ENCODE results near the gene APRT.

Gene APRT

DNA sequence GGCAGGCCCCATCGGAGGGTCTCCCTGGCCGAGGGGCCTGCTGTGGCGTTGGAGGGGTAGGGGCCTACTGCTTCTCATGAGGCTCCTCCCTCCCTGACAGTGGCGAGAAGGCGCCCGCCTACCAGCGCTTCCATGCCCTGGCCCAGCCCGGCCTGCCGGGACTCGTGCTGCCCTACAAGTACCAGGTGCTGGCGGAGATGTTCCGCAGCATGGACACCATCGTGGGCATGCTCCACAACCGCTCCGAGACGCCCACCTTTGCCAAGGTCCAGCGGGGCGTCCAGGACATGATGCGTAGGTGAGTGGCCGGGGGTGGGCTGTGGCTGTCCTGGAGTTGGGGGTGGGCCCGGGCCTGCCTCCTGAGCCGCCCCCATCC lies 6.4 kb downstream of the APRT start:
- peaks cover 14% of the 10 kb centered on the region for H3K4me1 ChIP-seq
- DNase-seq (ENCODE audit: low spot score in 2 of 2): peak in 1 of 2 experiments; percentile 49
- in situ Hi-C loops (cut with MboI; ENCODE audit: low sequenced_read_pairs): loop anchor here (25.0 kb wide), 1 partner anchor 757 kb away; the partner anchor contains the start of gene RPL13
- no peaks in the 10 kb centered on the region for H3K27me3 ChIP-seq (ENCODE audit: low read depth)
- no peaks in the 10 kb centered on the region for H3K9me3 ChIP-seq
- peaks cover 62% of the 10 kb centered on the region for H3K36me3 ChIP-seq (replicated peaks)
- H3K4me3 ChIP-seq: peak overlapping the region; percentile 77

DNA sequence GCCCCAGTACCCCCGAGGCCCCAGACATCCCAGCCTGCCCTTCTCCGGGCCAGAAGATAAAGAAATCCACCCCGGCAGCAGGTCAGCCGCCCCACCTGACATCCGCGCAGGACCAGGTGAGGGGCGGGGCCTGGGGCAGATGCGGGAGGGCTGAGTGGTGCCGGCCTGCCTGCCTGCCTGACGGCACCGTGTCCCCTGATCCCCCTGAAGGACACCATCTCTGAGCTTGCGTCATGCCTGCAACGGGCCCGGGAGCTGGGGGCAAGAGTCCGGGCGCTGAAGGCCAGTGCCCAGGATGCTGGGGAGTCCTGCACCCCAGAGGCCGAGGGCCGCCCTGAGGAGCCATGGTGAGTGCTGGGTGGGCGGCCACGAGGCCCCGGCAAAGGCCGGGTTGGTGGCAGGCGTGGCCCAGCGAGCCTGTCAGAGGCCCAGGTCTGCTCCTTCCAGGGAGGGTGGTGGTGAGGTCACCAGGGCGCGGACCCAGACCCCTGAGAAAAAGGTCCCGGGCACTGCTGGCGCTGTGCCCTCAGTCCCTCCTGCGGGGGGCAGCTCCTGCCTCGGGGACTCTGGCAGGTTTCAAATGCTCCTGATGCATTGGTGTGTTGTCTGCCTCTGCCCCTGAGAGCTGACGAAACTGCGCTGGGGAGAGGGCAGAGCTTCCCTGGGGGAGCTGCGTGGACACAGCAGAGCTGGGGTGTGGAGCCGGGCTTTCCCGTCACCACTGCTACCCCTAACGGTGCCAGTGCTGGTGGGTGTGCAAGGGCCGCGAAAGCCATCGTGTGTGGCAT lies 7.0 kb downstream of the APRT start:
- in situ Hi-C loops (cut with MboI; ENCODE audit: low sequenced_read_pairs): loop anchor here (25.0 kb wide), 1 partner anchor 758 kb away; the partner anchor contains the start of gene RPL13
- Histone ChIP-seq H3K27me3 (ENCODE audit: low read depth) (no peaks in the 10 kb centered on the region), H3K4me3 (peak overlapping the region; percentile 77), H3K9me3 (no peaks in the 10 kb centered on the region), H3K4me1 (peaks cover 9% of the 10 kb centered on the region), H3K36me3 (replicated peaks) (peaks cover 57% of the 10 kb centered on the region)
- peak in 1 of 2 experiments; percentile 65 for DNase-seq (ENCODE audit: low spot score in 2 of 2)

DNA sequence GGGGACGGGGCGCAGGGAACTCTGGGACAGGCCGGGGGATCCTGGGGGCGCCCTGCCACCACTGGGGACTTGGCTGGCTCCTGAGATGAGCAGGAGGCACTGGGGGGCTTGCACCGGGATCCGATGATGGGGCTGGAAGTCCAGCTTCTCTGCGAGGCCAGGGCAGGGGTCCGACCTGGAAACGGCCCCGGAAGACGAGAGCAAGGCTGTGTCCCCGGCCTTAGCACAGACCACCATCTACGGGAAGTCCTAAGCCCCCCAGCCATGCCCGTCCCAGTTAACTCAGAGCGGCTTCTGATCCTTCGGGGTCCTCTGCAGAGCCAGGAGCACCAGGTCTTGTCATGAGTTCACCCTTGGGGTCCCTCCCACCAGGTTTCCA lies 7.6 kb downstream of the APRT start:
- H3K36me3 ChIP-seq (replicated peaks): peaks cover 51% of the 10 kb centered on the region

DNA sequence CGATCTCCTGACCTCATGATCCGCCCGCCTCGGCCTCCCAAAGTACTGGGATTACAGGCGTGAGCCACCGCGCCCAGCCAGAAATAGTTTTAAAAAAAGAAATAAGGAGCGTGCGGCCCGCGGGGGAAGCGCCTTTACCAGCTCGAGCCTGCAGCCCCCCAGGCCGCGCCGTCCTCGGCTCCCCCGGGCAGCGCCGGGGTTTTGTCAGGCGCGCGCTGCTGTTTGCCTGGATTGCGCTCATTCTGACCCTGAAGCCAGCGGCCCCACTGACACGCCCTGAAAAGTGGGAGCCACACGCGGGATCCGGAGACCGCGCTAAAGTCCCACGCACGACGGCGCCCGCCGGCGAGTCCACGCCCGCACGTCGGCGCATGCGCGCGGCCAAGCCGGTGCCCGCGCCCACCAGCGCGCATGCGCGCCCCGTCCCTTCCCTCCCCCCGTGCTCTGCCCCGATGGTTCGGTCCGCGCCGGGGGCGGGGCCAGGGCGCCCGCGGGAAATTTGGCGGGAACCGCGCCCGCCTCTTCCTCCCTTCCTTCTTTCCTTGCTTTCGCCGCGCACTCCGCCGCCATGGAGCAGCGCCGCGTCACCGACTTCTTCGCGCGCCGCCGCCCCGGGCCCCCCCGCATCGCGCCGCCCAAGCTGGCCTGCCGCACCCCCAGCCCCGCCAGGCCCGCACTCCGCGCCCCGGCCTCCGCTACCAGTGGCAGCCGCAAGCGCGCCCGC lies 8.3 kb downstream of the APRT start, which contains the start of gene CDT1:
Gene CDT1 (plus strand): TSS at position 526 of the 724 bp plus-strand sequence. CDS start 43 bp downstream, at position 569.
- peaks cover 43% of the 10 kb centered on the region for H3K36me3 ChIP-seq (replicated peaks)
- no peaks in the 10 kb centered on the region for H3K9me3 ChIP-seq
- peak within 1 kb of the TSS; percentile 77 for H3K4me3 ChIP-seq
- peaks cover 9% of the 10 kb centered on the region for H3K4me1 ChIP-seq
- in situ Hi-C loops (cut with MboI; ENCODE audit: low sequenced_read_pairs): loop anchor here (25.0 kb wide), 1 partner anchor 759 kb away; the partner anchor contains the start of gene RPL13
- no peaks in the 10 kb centered on the region for H3K27me3 ChIP-seq (ENCODE audit: low read depth)
- peak; percentile 73 to 86 for DNase-seq (ENCODE audit: low spot score in 2 of 2)

More for the DNA sequence above, 7.6 kb downstream of the APRT start:
- Histone ChIP-seq H3K9me3 (no peaks in the 10 kb centered on the region), H3K4me3 (peak overlapping the region; percentile 77), H3K4me1 (peaks cover 9% of the 10 kb centered on the region), H3K27me3 (ENCODE audit: low read depth) (no peaks in the 10 kb centered on the region)
- DNase-seq (ENCODE audit: low spot score in 2 of 2): peak in 1 of 2 experiments; percentile 30
- in situ Hi-C loops (cut with MboI; ENCODE audit: low sequenced_read_pairs): loop anchor here (25.0 kb wide), 1 partner anchor 758 kb away; the partner anchor contains the start of gene RPL13

DNA sequence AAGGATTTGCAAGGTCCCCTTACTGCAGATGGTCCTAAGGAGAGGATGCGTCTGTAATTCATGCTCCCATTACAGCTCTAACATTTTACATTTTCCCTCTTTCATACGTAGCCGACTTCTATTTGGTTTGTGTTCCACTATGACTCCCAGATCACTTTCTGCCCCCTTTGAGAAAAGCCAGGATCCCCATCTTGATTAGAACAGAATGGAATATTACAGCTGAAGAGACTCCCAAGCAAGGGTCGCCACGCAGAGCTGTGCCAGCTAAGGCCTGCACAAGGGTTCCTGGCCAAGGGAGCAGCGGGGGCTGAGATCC lies 11.5 kb downstream of the APRT start:
- Histone ChIP-seq H3K36me3 (replicated peaks) (peaks cover 12% of the 10 kb centered on the region), H3K9me3 (no peaks in the 10 kb centered on the region), H3K4me3 (no peak overlapping the region), H3K27me3 (ENCODE audit: low read depth) (no peaks in the 10 kb centered on the region), H3K4me1 (peaks cover 7% of the 10 kb centered on the region)
- DNase-seq (ENCODE audit: low spot score in 2 of 2): no peak
- in situ Hi-C loops (cut with MboI; ENCODE audit: low sequenced_read_pairs): loop anchor here (25.0 kb wide), 1 partner anchor 762 kb away; the partner anchor contains the start of gene RPL13

DNA sequence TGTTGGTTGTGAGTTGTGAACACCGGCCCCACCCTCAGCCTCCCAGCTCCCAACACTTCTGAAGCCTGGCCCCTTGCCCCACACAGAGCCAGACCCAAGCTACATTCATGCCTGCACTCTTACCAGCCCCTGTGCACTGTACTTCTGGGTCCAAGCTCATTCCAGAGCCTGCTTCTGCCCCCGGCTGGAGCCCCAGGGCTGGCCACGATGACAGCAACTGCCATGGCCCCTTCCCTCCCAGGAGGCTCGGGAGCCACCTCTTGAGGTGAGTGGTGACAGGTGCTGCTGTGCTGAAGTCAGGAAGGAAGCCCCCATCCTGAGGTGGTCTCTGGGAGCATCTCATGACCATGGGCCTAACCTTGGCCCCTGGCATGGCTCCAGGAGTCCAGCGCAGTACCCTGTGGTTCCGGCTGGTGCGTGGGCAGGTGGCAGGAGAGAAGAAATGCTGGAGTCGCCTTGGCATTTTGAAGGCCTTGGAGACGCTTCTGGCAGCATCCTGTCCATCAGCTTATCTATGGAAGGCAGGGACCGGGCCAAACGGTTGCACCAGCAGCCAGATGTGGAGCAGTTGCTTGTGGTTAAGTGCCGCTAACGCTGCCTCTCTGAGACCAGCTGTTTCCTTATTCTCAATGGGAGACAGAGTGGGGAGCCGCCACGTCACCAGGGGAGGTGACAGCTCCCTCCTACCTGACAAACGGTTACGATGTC lies 12.0 kb downstream of the APRT start:
- no peak for DNase-seq (ENCODE audit: low spot score in 2 of 2)
- H3K4me1 ChIP-seq: peaks cover 2% of the 10 kb centered on the region; the same call in 1 of the 2 replicates
- peaks cover 6% of the 10 kb centered on the region for H3K36me3 ChIP-seq (replicated peaks)
- no peak overlapping the region for H3K4me3 ChIP-seq
- in situ Hi-C loops (cut with MboI; ENCODE audit: low sequenced_read_pairs): loop anchor here (25.0 kb wide), 1 partner anchor 763 kb away; the partner anchor contains the start of gene RPL13
- no peaks in the 10 kb centered on the region for H3K27me3 ChIP-seq (ENCODE audit: low read depth)
- H3K9me3 ChIP-seq: no peaks in the 10 kb centered on the region

DNA sequence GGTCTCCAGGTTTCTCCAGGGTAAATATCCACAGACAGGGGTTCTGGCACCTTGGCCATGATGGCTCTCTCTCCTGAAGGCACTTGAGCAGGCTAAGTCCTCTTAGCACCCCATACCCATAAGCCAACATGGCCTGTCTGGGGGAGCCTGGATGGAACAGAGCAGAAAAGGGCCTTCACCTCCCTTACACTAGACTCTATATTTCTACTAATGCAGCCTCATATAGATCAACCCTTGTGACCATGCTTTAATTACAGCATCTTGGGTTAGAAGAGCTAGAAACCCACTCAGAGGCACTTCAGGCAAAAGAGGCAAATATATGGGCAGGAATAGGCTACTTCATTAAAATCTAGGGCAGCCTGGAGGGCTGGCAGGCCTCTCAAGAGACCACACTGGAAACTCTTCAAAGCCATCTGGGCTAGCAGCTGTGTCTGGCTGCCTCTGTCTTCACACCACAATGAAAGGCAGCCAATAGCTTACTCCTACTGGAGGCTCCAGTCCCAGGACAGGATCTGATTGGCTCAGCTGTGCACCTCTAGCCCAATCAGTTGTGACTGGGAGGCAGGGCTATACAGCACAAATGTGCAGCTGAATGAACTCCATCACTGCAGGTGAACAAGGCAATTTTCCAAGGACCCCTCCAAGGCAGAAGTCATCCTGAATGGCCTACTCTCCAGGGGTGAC lies 12.8 kb downstream of the APRT start:
- DNase-seq (ENCODE audit: low spot score in 2 of 2): no peak

DNA sequence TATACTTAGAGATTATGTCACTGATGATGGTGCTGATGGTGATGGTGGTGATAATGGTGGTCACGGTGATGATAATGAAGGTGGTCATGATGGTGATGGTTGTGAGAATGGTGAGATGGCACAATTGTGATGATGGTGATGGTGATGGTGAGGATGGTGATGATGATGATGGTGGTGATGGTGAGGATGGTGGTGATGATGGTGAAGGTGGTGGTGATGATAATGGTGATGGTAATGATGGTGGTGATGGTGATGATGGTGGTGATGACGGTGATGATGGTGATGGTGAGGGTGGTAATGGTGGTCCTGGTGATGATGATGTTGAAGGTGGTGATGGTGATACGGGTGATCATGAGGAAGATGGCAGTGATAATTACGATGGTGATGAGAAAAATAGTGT lies 13.7 kb downstream of the APRT start:
- no peak for DNase-seq (ENCODE audit: low spot score in 2 of 2)
- in situ Hi-C loops (cut with MboI; ENCODE audit: low sequenced_read_pairs): no loop called here
- Histone ChIP-seq H3K4me1 (no peaks in the 10 kb centered on the region; the same call in 1 of the 2 replicates), H3K4me3 (no peak overlapping the region), H3K9me3 (no peaks in the 10 kb centered on the region), H3K36me3 (replicated peaks) (no peaks in the 10 kb centered on the region; the same call in 1 of the 2 replicates), H3K27me3 (ENCODE audit: low read depth) (no peaks in the 10 kb centered on the region)

More for the DNA sequence above, 12.8 kb downstream of the APRT start:
- no peak overlapping the region for H3K4me3 ChIP-seq
- peaks cover 2% of the 10 kb centered on the region; the same call in 1 of the 2 replicates for H3K4me1 ChIP-seq
- no peaks in the 10 kb centered on the region; the same call in 1 of the 2 replicates for H3K36me3 ChIP-seq (replicated peaks)
- no peaks in the 10 kb centered on the region for H3K27me3 ChIP-seq (ENCODE audit: low read depth)
- no peaks in the 10 kb centered on the region for H3K9me3 ChIP-seq
- in situ Hi-C loops (cut with MboI; ENCODE audit: low sequenced_read_pairs): no loop called here

DNA sequence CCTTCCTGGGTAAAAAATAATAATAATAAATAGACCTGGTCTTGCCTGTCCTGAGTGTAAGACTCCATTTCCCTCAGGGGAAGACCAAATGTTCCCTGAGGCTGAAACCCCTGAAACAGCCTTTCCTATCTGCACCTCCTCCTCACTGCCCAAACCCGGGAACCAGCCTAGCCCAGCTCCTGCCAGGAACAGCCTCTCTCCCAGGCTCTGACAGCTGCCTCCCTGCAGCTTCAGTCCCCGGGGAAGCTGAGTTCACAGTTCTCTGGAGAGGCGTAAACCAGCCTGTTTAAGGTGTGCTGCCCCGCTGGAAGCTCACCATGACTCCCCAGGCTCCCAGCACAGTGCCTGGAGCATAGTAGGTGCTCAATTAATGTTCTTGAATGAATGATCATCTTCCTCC lies 15.4 kb downstream of the APRT start:
- Histone ChIP-seq H3K36me3 (replicated peaks) (no peaks in the 10 kb centered on the region), H3K27me3 (ENCODE audit: low read depth) (no peaks in the 10 kb centered on the region), H3K4me1 (no peaks in the 10 kb centered on the region), H3K9me3 (no peaks in the 10 kb centered on the region), H3K4me3 (no peak overlapping the region)
- no peak for DNase-seq (ENCODE audit: low spot score in 2 of 2)
- in situ Hi-C loops (cut with MboI; ENCODE audit: low sequenced_read_pairs): no loop called here

DNA sequence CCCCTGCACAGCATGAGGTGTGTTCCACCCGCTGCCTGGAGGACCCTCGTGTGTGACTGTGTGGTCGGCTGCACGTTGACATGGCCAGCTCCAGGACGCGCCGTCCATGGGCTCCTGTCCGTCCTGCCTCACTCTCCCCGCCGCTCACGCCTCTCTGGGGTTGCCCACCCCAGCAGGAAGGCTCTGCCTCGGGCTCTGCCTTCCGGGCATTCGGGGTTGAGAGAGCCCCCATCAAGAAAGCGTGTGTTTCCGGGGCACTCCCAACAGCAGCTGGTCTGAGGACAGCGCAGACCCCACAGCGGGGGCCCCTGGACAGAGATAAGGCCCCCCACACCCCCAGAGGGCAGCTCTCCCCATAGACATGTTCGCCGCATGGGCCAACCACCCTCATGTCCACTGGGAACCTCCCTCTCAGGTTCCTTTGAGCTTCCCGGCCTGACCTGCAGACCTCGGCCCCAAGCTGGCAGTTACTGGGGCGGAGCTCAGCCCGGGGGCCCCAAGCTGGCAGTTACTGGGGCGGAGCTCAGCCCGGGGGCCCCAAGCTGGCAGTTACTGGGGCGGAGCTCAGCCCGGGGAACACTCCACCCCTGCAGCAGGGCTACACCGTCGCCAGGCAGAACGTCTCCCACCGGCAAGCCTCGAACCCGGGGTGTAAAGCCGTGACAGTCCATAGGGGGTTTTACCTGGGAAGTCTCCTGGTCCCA lies 18.3 kb downstream of the APRT start:
- in situ Hi-C loops (cut with MboI; ENCODE audit: low sequenced_read_pairs): no loop called here
- no peaks in the 10 kb centered on the region for H3K36me3 ChIP-seq (replicated peaks)
- H3K27me3 ChIP-seq (ENCODE audit: low read depth): no peaks in the 10 kb centered on the region
- DNase-seq (ENCODE audit: low spot score in 2 of 2): no peak
- H3K9me3 ChIP-seq: no peaks in the 10 kb centered on the region
- no peak overlapping the region for H3K4me3 ChIP-seq
- H3K4me1 ChIP-seq: no peaks in the 10 kb centered on the region

DNA sequence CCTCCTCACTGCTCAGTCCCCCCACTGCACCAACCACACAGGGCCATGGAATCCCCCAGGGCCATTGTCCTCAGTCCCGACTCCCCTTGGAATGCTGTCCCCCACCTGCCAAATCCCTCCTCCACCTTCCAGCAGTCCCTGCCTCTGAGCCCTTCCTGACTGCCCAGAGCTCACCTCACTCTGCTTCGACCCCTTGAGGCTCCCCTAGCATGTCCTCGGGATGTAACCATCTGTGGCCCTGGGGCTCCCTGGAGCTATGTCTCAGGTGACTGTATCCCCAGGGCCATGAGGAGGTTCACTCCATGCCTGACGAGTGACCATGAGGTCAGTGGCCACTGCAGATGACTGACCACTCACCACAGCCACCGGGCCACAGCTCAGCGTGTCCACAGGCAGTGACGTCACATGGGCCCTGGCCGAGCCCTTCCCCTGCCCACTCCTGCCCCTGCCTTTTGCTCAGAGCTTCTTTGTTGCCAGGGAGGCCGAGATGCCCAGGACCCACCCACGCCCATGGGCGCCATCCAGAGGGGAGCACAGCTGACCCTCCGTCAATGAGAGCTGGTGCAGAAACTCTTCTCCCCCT lies 19.0 kb downstream of the APRT start:
- H3K36me3 ChIP-seq (replicated peaks): no peaks in the 10 kb centered on the region
- no peak for DNase-seq (ENCODE audit: low spot score in 2 of 2)
- H3K4me3 ChIP-seq: no peak overlapping the region
- H3K4me1 ChIP-seq: no peaks in the 10 kb centered on the region
- no peaks in the 10 kb centered on the region for H3K27me3 ChIP-seq (ENCODE audit: low read depth)
- no peaks in the 10 kb centered on the region for H3K9me3 ChIP-seq
- in situ Hi-C loops (cut with MboI; ENCODE audit: low sequenced_read_pairs): no loop called here

DNA sequence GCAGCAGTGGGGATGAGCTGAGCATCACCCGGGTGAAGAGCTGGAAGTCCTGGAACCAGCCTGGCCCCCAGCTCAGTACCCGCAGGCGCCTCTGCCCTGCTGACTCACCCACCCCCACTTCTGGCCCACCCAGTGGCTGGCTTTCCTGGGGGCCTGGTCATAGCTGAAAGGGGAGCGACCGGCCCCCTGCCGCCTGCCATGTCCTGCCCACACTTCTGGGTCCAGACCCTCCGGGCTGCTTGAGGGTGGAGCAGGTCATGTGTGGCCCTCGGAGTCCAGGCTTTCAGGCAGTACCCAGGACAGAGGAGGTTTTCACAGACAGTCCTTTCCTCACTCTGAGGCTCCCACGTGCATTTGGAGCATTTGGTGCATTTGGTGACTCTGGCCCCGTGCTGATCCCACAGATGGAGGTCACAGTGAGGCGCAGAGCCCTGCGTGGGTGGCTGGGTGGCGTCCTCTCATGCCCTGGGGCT lies 19.6 kb downstream of the APRT start:
- in situ Hi-C loops (cut with MboI; ENCODE audit: low sequenced_read_pairs): no loop called here
- H3K4me1 ChIP-seq: no peaks in the 10 kb centered on the region
- H3K4me3 ChIP-seq: no peak overlapping the region
- DNase-seq (ENCODE audit: low spot score in 2 of 2): no peak
- H3K27me3 ChIP-seq (ENCODE audit: low read depth): no peaks in the 10 kb centered on the region
- H3K36me3 ChIP-seq (replicated peaks): no peaks in the 10 kb centered on the region
- H3K9me3 ChIP-seq: no peaks in the 10 kb centered on the region
